HG02678 (cell line): Measurements from ENCODE around the gene STIM2.
"Not testable (repeated sequence)": the region's sequence is repeated elsewhere in the genome, so short reads cannot be mapped to it uniquely, and the experiment has no call there.

Experiments
- ATAC-seq: cut with Tn5 transposase; IDR thresholded peaks from one replicate; pipeline ENCODE4 v1.9.1; 2021; ENCODE audit warnings: mild to moderate bottlenecking, moderate library complexity; ENCODE audit not compliant: unreplicated experiment

STIM2 gene

DNA sequence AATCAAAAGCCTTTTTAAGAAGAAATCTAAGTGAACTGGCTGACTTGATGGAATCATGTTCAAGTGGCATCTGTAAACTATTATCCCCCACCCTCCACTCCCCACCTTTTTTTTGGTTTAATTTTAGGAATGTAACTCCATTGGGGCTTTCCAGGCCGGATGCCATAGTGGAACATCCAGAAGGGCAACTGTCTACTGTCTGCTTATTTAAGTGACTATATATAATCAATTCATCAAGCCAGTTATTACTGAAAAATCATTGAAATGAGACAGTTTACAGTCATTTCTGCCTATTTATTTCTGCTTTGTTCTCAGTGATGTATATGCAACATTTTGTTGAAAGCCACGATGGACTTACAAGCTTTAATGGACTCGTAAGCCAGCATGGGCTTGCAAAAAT lies 162.3 kb downstream of the STIM2 start:
- ATAC-seq, result no peak

DNA sequence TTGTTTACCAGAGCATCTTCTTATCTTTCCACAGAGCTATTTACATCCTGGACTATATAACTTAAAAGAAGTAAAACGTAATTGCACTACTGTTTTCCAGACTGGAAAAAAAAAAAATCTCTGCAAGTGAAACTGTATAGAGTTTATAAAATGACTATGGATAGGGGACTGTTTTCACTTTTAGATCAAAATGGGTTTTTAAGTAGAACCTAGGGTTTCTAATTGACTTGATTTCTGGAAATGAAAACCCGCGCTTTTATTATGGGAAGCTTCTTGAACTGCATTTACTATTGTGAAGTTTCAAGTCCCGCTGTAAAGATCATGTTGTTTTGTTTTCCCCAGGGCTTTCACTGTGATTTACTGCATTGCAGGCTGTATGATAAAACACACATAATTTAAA lies 162.7 kb downstream of the STIM2 start:
- no peak for ATAC-seq

DNA sequence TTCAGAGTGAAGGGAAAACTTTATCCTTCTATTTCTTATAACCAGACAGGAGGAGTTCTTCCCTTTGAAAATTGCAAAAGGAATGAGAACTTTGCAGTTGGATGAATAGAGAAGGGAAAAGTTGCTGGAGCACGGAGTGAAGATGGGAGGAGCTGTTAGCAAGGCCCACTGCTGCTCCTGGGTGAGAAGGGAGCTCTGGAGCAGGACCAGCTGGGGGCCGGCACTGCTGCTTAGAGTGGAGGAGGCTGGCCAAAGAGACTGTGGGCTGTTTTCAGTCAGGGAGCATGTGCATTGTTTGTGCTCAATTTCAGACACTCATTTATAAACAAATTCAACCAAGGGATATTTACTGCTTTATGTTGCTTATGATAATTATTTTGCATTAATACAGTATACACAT lies 164.2 kb downstream of the STIM2 start:
- no peak for ATAC-seq

DNA sequence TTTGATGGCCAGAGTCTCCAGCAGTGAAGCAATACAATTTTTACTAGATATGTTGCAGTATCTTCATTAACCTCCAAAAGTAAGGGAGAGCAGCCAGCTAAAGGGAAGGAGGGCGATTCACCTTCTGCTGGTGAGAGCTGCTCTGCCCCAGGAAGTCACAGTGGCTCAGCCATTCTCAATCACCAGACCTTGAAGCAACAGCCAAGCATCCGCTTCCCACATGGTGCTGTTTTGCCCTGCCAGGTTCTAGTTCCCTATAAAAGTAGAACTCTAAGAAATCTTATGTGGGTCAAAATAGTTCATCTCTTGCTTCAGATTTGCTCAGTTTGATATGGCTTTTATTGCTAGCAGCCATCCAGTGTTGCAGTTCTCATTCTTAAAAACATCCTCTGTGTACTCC lies 166.8 kb downstream of the STIM2 start:
- ATAC-seq, result no peak

DNA sequence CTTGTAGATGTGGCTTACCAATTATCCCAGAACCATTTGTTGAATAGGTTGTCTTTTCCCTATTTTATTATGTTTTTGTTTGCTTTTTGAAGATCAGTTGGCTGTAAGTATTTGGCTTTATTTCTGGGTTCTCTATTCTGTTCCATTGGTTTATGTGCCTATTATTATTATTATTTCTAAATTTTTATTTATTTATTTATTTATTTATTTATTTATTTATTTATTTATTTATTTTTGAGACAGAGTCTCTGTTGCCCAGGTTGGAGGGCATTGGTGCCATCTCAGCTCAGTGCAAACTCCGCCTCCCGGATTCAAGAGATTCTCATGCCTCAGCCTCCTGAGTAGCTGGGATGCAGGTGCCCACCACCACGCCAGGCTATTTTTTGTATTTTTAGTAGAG lies 174.5 kb downstream of the STIM2 start:
- ATAC-seq, result not testable (repeated sequence)

DNA sequence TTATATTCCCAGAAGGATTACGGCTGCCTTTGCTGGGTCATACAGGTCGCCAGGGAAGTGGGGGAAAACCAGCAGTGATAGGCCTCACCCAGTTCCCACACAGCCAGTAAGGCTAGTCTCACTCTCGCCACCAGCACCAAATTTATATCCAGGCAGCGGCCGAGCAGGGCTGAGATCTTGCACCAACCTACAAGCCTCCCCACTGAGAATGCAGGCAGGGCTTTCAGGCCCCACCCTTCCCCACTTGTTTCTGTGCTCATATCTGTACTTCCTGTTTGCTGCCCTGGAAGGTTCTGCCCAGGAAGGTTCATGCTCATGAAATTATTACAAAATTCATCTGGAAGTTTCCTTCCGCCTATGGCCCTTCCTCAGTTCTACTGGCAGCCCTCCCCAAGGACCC lies 179.7 kb downstream of the STIM2 start:
- no peak for ATAC-seq

DNA sequence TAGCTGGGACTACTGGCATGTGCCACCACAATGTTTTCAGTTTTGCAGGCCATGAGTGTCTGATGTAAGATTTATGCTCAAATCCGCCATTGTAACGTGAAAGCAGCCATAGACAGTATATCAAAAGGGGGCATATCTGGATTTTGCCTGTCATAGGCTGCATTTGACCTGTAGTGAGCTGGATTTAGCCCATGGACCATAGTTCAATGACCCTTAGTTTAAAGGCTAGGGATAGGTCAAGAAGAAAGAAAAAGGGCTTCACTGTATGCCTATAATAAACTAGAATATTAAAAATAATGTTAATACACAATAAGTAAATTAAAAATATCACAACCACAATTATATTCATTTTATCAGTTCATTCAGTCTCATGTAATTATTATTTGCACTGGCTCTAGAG lies 181.8 kb downstream of the STIM2 start:
- ATAC-seq, result no peak

DNA sequence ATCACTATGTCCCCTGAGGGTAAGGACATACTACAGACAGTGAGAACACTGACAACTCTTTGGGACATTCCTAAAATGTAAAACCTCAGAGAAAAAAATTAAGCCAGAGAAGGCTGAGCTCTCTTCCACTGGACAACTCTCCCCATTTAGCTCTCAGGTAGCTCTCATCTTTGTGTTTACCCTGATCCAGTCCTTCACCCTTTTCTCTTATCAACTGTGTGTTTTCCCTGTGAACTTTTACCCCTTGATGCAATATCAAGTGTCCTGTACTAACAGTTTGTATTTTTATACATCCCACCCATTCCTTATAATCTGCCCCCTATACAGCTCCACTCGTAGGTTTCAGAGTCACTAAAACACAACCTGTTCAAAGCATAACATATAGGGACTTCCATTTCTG lies 182.6 kb downstream of the STIM2 start:
- ATAC-seq, result no peak

DNA sequence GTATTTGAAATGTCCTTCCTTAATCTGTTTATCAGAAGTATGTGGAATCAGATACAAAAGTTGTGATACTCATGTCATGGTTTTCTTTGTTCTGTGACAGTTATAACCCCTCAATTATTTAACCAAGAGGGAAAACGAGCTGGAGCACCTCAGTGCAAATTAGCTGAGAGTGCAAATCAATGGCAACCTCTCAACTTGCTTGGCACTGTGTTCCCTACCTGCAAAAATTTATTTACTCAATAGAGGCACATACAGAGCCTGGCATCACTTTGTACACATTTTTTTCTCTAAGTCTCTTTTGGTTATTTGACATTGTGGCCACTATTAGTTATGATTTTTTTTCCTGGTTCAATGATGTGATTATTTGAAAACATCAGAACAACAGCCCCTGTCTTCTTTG lies 186.2 kb downstream of the STIM2 start:
- ATAC-seq, result no peak

GRCh38 chr4:27048429-27049238 lies 188.0 kb downstream of the STIM2 start:
- ATAC-seq, result no peak

GRCh38 chr4:27049239-27049829 lies 188.7 kb downstream of the STIM2 start:
- ATAC-seq, result no peak

DNA sequence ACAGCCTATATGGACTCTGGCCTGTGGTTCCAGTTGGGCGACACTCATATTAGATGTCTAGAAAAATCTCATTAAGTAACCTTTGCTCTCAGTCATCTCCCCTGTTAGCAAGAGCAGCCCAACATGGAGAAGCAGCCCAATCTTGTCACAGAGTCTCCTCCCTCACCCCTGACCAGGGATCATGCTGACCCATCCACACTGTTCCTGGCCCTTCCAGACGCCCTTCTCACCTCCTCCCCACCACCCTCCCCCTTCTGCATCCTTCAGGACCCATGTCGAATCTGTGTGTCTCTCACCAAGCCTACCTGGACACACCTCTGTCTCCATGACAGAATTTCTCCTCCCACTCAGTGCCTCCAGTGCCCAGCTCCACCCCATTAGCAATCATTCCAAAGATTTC lies 190.1 kb downstream of the STIM2 start:
- ATAC-seq, result no peak

DNA sequence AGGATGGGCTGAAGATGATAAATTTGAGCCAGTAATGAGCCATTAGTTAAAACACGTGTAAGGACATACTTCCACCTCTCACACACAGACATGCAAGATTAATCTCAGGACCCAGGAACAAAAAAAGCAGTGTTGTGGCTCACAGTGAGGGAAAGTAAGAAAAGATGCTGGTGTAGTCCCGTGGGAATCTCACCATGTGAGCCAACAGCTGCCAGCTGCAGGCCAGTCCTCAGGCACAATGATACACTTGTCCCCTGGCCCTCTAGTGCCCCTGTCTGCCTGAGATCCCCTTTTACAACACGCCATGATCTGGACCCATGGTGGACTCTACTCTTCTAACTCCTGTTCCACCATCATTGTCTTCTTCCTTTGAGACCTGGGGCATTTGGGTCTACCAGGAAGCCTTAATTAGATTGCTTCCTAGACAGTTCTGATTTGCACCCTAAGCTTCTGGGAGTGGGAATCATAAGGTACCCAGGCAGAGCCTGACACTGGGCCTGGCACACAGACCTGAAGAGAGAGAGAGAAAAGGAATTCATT lies 194.7 kb downstream of the STIM2 start:
- no peak for ATAC-seq

GRCh38 chr4:27056281-27056680 lies 195.6 kb downstream of the STIM2 start:
- no peak for ATAC-seq

GRCh38 chr4:27057053-27057452 lies 196.4 kb downstream of the STIM2 start:
- no peak for ATAC-seq

- no peak for ATAC-seq
Measured at GRCh38 chr4:27057662-27058061, 197.0 kb downstream of the STIM2 start.

GRCh38 chr4:27058819-27059406 lies 198.3 kb downstream of the STIM2 start:
- ATAC-seq, result no peak

GRCh38 chr4:27059446-27059845 lies 198.8 kb downstream of the STIM2 start:
- ATAC-seq, result no peak

- no peak for ATAC-seq
Measured at GRCh38 chr4:27062256-27062655, 201.6 kb downstream of the STIM2 start.

DNA sequence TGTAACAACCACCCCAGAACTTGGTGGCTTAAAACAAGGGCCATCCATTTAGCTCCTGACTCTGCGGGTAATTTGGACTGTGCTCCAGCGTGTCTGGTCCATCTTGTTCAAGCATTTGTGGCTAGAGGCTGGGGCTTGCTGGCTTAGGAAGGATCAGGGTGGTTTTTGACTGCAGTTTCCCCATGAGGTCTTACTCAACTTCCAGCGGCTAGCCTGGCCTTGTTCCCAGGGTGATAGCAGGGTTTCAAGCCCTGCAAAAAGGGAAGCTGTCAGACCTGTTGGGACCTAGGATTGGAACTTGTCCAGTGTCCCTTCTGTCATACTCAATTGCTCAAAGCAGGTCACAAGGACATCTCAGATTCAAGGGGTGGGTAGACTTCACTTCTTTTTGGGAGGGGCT lies 205.9 kb downstream of the STIM2 start:
- no peak for ATAC-seq

DNA sequence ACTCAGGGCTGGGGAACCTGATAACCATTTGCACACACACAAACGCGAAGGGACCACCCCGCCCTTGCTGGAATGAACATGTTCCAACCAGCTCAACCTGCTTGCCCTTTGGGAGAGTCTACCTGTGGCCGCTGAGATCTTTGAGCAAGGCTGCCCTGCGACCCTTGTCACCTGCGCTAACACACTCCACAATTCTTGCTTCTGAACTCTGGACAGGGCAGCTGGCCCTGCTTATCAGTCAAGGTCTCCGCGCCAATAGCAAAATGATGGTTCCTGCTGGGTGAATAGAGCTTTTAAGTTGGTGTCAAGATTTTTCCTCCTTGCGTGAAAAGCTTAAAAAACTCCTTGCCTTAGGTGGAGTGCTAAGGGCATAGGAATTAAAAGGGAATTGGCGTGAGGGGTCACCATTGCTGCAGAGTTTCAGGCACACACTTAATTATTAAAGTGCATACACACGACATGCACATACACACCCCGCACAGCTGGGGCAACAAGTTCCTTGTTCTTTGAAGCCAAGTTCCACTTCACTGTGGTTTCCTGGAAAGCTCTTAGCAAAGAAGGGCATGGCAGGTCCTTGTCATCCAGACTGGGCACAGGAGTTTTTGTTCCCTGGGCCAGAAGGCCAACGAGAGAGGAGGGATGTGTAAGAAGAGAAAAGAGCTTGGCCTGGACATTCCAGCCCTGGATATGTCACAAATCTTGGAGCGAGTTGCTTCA lies 207.7 kb downstream of the STIM2 start:
- ATAC-seq, result no peak
